NK-92 treated with Interleukin-12 subunit alpha and Interleukin-12 subunit beta, amount 100 ng/mL, for 24 hours (cell line): ENCODE results near the gene ATXN2.
A peak's percentile ranks its signal among the peaks of the same experiment; 100 is the strongest.
"Not testable (repeated sequence)": the region's sequence is repeated elsewhere in the genome, so short reads cannot be mapped to it uniquely, and the experiment has no call there.

Experiments
- DNase-seq: peaks from one replicate; lab custom pipeline; 2025; lab: John Stamatoyannopoulos, UW

ATXN2 gene

DNA sequence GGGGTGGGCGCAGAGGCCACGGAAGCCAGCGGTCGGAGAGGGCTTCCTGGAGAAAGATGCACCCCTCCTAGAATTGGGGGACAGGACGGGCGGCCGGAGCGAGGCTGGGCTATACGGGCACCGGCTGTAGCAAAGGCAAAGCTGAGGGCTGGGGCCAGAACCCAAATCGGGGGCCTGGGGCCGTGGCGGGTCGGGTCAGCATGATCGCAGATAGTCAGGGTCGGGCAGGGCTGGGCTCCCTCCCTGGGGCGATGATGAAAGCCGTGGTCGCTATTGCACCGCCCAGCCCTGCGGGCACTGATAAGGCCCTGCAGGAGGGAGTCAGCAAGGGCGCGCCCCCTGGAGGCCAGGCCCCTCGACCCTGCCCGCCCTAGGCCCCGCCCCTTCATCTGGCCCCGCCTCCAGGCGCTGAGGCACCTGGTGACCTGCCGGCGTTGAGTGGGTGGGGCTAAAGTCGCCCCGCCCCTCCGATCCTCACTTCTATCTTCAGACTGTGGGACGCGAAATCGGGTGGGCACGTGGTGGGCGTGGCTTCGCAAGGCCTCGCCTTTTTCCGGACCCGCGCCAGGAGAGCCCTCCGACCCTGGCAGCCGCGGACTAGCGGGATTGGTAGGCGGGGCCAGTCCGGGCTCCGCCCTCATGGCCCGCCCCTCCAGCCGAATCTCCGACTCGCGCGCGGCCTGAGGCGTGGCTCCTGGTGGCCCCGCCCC is 193.8 kb downstream of the ATXN2 start:
- DNase-seq, result peak; percentile 13

DNA sequence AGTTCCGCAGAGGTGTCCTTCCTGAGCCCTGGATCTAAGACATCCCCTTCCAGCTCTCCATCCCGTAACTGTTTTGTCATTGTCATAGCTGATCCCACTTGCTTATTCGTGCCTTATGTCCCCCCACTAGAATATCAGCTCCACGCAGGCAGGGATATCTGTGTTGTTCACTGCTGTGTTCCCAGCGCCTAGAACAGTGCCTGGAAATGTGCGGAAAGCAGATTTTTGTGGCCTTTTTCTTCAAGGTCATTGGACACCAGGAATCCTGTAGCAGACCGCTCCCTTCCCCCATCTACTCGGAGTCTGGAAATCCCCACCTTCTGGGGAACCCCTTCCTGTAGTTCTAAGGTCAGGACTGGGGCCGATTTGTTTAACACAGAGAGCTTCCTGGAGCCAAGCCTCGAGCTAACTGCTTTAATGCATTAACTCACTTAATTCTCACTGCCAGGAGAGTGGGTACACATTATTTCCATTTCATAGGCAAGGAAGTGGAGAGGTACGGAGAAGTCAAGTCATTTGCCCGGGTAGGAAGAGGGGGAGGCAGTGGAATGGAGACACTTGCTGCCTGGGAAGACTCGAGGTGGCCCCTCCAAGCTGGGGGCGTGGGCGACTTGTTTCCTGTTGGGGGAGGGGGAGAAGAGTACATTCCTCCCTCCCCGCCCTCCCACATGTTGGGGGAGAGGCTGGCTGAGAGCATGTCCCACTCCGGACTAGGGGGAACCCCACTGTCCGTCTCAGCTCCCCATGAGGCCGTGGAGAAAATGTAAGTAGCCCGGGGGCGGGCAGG is 194.6 kb downstream of the ATXN2 start:
- no peak for DNase-seq

DNA sequence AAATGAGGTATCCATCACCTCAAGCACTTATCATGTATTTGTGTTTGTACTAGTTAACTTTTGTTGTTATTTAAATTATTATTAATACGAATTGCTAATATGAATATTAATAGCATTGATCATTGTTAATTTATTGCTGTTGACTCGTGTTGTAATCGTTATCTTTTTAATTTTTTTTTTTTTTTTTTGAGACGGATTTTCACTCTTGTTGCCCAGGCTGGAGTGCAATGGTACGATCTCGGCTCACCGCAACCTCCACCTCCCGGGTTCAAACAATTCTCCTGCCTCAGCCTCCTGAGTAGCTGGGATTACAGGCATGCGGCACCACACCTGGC is 196.7 kb downstream of the ATXN2 start:
- not testable (repeated sequence) for DNase-seq
